H1 (cell line): ENCODE measurements around the gene SAP30.

Experiments
- CEBPB ChIP-seq: IDR thresholded peaks from 2 replicates; pipeline ENCODE4 v1.6.1; 2012; ENCODE audit warnings: low read depth, low read length
- EZH2 ChIP-seq: fragments of 200-600 bp; sonication (generic); IDR thresholded peaks from 2 replicates; pipeline ENCODE4 v1.7.1; 2012; ENCODE audit warnings: low read depth, mild to moderate bottlenecking, moderate library complexity, low read length, inconsistent platforms; ENCODE audit not compliant: severe bottlenecking
- HDAC6 ChIP-seq: IDR thresholded peaks from one replicate; pipeline ENCODE4 v1.7.1; 2012; ENCODE audit warnings: low read depth, mild to moderate bottlenecking, inconsistent platforms, low read length, moderate library complexity
- ZNF274 ChIP-seq: IDR thresholded peaks from 2 replicates; pipeline ENCODE4 v1.7.0; 2012; ENCODE audit warnings: low read length, borderline replicate concordance; ENCODE audit errors: extremely low read depth
- TF ChIP-seq, protein P1 (sequence below), 3 experiments: IDR thresholded peaks; 1 replicate in 2 of 3; 2 replicates in 1 of 3; pipeline versions ENCODE4 v1.5.1 to v1.6.1; 2011; ENCODE audit warnings: low read length in 3 of 3, mild to moderate bottlenecking in 3 of 3, inconsistent platforms in 2 of 3, low read depth in 1 of 3, moderate library complexity in 1 of 3; ENCODE audit not compliant: insufficient read depth in 1 of 3; ENCODE audit errors: control extremely low read depth in 1 of 3

DNA sequence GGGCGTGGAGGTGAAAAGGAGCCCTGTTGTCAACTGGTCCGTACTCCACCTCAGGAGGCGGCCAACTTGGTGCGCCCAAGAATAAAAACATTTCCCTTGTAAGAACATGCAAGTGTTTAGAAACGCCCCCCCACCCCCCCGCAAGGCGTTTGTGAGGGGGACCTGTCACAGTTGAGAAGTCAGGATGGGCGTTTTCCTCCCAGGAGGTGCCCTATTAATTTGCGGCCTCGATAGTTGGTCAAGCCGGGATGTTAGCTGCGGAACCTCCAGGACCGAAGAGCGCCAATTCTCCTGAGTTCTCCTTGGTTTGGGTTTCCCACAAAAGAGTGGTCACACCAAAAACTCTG, 651 bp upstream of the SAP30 start:
- TF ChIP-seq CEBPB (no peak), ZNF274 (no peak), HDAC6 (no peak), EZH2 (no peak)
- TF ChIP-seq, protein P1, sequence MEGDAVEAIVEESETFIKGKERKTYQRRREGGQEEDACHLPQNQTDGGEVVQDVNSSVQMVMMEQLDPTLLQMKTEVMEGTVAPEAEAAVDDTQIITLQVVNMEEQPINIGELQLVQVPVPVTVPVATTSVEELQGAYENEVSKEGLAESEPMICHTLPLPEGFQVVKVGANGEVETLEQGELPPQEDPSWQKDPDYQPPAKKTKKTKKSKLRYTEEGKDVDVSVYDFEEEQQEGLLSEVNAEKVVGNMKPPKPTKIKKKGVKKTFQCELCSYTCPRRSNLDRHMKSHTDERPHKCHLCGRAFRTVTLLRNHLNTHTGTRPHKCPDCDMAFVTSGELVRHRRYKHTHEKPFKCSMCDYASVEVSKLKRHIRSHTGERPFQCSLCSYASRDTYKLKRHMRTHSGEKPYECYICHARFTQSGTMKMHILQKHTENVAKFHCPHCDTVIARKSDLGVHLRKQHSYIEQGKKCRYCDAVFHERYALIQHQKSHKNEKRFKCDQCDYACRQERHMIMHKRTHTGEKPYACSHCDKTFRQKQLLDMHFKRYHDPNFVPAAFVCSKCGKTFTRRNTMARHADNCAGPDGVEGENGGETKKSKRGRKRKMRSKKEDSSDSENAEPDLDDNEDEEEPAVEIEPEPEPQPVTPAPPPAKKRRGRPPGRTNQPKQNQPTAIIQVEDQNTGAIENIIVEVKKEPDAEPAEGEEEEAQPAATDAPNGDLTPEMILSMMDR (IDR thresholded peaks at IDR 0.05; ENCODE audit: control extremely low read depth in 1 of 3, insufficient read depth in 1 of 3, low read depth in 1 of 3, low read length in 3 of 3) = no peak
